ENCODE results near the gene NRXN3. TPM values are rescaled to one million over a fixed set of nuclear protein-coding genes. Genes with fewer than 3 reads are reported as not detected.

NRXN3 gene
- total and polyA plus RNA-seq, 4 donors = 1.4 to 8.3 (median 4.4) TPM

DNA sequence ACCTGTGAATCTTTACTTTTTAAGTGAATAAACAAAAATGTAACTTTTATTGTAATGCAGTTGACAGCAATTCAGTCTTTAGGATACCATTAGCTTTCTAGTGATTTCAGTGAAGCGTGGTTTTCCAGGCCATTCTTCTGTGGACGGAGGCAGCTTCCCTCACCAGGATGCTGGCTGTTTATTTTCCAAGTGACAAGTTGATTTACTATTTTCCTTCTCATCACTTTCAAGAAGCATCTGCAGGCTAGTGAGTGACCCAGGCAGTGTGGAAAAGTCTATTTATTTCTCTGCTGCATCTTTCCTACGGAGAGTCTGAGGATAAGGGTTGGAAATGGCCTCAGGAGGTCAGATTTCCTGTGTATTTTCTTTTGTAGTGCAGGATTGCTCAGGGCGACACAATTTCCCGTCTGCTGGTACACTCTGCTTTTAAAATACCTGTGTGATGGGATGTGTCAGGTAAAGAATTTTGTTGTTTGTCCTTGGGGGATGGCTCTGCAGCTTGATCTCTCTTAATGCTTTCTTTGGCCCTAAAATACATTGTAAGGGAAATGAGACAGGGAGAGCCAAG, 467.8 kb downstream of the NRXN3 start:
- Histone ChIP-seq H3K9me3 (ENCODE audit: control insufficient read depth in 4 of 4, insufficient read depth in 3 of 4, low read length in 3 of 4) (peaks cover 0 to 3% (median 0%) of the 10 kb centered on the region in 4 donors), H3K9ac (ENCODE audit: insufficient read depth in 1 of 2, low read length in 2 of 2) (no peak overlapping the region), H3K27me3 (ENCODE audit: control insufficient read depth in 3 of 3, insufficient read depth in 3 of 3, low read length in 2 of 3) (no peaks in the 10 kb centered on the region), H3K27ac (ENCODE audit: low read depth in 1 of 2, low read length in 1 of 2) (no peak overlapping the region), H3K4me3 (no peak overlapping the region), H3K4me1 (ENCODE audit: control insufficient read depth in 5 of 5, insufficient read depth in 5 of 5, low read length in 5 of 5) (no peaks in the 10 kb centered on the region), H3K36me3 (ENCODE audit: control insufficient read depth in 4 of 4, insufficient read depth in 4 of 4, low read length in 4 of 4) (no peaks in the 10 kb centered on the region)
- TF ChIP-seq, protein P1, sequence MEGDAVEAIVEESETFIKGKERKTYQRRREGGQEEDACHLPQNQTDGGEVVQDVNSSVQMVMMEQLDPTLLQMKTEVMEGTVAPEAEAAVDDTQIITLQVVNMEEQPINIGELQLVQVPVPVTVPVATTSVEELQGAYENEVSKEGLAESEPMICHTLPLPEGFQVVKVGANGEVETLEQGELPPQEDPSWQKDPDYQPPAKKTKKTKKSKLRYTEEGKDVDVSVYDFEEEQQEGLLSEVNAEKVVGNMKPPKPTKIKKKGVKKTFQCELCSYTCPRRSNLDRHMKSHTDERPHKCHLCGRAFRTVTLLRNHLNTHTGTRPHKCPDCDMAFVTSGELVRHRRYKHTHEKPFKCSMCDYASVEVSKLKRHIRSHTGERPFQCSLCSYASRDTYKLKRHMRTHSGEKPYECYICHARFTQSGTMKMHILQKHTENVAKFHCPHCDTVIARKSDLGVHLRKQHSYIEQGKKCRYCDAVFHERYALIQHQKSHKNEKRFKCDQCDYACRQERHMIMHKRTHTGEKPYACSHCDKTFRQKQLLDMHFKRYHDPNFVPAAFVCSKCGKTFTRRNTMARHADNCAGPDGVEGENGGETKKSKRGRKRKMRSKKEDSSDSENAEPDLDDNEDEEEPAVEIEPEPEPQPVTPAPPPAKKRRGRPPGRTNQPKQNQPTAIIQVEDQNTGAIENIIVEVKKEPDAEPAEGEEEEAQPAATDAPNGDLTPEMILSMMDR (IDR thresholded peaks at IDR 0.05; ENCODE audit: control extremely low read depth, extremely low read depth) = no peak
- 30 to 37% methylated on average over 5 of the region's 5 CpGs for WGBS, 2 donors
- DNase-seq = no peak
- no peak for ATAC-seq (ENCODE audit: insufficient read depth, low FRiP score)

DNA sequence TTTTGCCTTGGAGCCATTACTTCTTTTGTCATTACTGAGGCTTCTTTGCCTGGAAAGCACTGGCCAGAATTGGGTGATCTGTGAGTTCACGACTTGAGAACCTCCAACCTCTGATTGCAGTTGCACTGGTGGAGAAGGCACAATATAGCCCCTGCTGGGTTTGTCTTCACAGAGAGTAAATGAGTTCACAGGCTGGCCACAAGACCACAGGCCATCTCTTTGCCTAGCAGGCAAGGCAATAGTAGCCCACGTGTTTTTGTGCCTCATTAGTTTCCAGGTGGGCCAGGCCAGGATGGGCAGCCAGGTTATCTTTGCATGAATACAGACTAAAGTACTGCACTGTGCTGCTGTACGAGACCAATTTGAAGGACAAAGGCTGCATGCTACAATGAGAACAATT, 468.8 kb downstream of the NRXN3 start:
- WGBS, 2 donors = 72 to 83% methylated on average over 3 of the region's 3 CpGs
- Histone ChIP-seq H3K9ac (ENCODE audit: insufficient read depth in 1 of 2, low read length in 2 of 2) (no peak overlapping the region), H3K27me3 (ENCODE audit: control insufficient read depth in 3 of 3, insufficient read depth in 3 of 3, low read length in 2 of 3) (no peaks in the 10 kb centered on the region), H3K4me3 (no peak overlapping the region), H3K9me3 (ENCODE audit: control insufficient read depth in 4 of 4, insufficient read depth in 3 of 4, low read length in 3 of 4) (peaks cover 0 to 3% (median 0%) of the 10 kb centered on the region in 4 donors), H3K4me1 (ENCODE audit: control insufficient read depth in 5 of 5, insufficient read depth in 5 of 5, low read length in 5 of 5) (no peaks in the 10 kb centered on the region), H3K36me3 (ENCODE audit: control insufficient read depth in 4 of 4, insufficient read depth in 4 of 4, low read length in 4 of 4) (no peaks in the 10 kb centered on the region), H3K27ac (ENCODE audit: low read depth in 1 of 2, low read length in 1 of 2) (no peak overlapping the region)
- ATAC-seq (ENCODE audit: insufficient read depth, low FRiP score) (no peak), DNase-seq (no peak)
- TF ChIP-seq, protein P1 (IDR thresholded peaks at IDR 0.05; ENCODE audit: control extremely low read depth, extremely low read depth) = no peak

DNA sequence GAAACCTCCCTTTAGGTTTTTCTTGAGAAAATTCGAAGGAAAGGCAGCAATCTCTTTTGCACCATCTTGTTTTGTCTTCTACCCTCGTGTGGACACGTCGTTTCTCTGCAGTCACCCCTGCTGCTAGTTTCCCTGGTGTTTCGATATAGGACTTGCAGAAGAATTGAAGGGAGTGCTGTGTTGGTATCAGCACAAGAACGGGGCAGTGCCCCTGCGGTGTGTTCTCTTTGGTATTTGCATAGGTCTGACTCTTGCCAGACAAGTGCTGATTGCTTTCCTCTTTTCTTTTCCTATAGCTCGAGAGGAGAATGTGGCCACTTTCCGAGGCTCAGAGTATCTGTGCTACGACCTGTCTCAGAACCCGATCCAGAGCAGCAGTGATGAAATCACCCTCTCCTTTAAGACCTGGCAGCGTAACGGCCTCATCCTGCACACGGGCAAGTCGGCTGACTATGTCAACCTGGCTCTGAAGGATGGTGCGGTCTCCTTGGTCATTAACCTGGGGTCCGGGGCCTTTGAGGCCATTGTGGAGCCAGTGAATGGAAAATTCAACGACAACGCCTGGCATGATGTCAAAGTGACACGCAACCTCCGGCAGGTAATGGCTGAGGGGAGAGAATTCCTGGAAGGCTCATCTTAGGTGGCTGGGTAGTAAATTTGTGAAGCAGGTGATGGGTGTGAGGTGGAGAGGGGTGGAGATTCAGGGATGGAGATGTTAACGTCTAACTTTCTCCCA, 474.8 kb downstream of the NRXN3 start:
- Histone ChIP-seq H3K4me3 (no peak overlapping the region), H3K9me3 (ENCODE audit: control insufficient read depth in 4 of 4, insufficient read depth in 3 of 4, low read length in 3 of 4) (no peaks in the 10 kb centered on the region), H3K27ac (ENCODE audit: low read depth in 1 of 2, low read length in 1 of 2) (no peak overlapping the region), H3K36me3 (ENCODE audit: control insufficient read depth in 4 of 4, insufficient read depth in 4 of 4, low read length in 4 of 4) (no peaks in the 10 kb centered on the region), H3K4me1 (ENCODE audit: control insufficient read depth in 5 of 5, insufficient read depth in 5 of 5, low read length in 5 of 5) (no peaks in the 10 kb centered on the region), H3K9ac (ENCODE audit: insufficient read depth in 1 of 2, low read length in 2 of 2) (no peak overlapping the region), H3K27me3 (ENCODE audit: control insufficient read depth in 3 of 3, insufficient read depth in 3 of 3, low read length in 2 of 3) (no peaks in the 10 kb centered on the region)
- no peak for DNase-seq
- no peak for ATAC-seq (ENCODE audit: insufficient read depth, low FRiP score)
- WGBS, 2 donors = 64 to 74% methylated on average over 22 of the region's 22 CpGs
- TF ChIP-seq, protein P1 (IDR thresholded peaks at IDR 0.05; ENCODE audit: control extremely low read depth, extremely low read depth) = no peak

Data from lung (tissue), 12 donors.